GM23338 (cell line): ENCODE results near the gene NAA25. TPM values are rescaled to one million over a fixed set of nuclear protein-coding genes. Genes with fewer than 3 reads are reported as not detected.

Source experiments
- ATAC-seq: fragments of 200-7000 bp; cut with Tn5 transposase; 3 replicates; pipeline ENCODE4 v1.9.1; 2020
- DNase-seq: peaks from one replicate; pipeline ENCODE4 v3.0.0-alpha.2; 2015; ENCODE audit warnings: low spot score
- H2AFZ ChIP-seq: fragments of 200-600 bp; sonication (generic); 2 replicates; pipeline ENCODE4 v1.8.0; 2016; ENCODE audit warnings: antibody characterized with exemption, mild to moderate bottlenecking, moderate library complexity
- H3F3A ChIP-seq: fragments of 200-600 bp; sonication (generic); replicated peaks from 2 replicates; pipeline ENCODE4 v1.8.0; 2017; ENCODE audit warnings: antibody characterized with exemption, mixed run types, low read depth
- H3K27ac ChIP-seq: fragments of 200-600 bp; sonication (generic); 2 replicates; pipeline ENCODE4 v1.6.1; 2016; ENCODE audit warnings: low read depth
- H3K27me3 ChIP-seq: fragments of 200-600 bp; sonication (generic); 2 replicates; pipeline ENCODE4 v1.8.0; 2016; ENCODE audit warnings: mild to moderate bottlenecking, mixed run types, moderate library complexity; ENCODE audit not compliant: insufficient read depth
- H3K36me3 ChIP-seq: fragments of 200-600 bp; sonication (generic); 2 replicates; pipeline ENCODE4 v1.8.0; 2016; ENCODE audit warnings: mild to moderate bottlenecking; ENCODE audit not compliant: insufficient read depth
- H3K4me1 ChIP-seq: fragments of 200-600 bp; sonication (generic); 2 replicates; pipeline ENCODE4 v1.8.0; 2016; ENCODE audit warnings: mild to moderate bottlenecking, moderate library complexity; ENCODE audit not compliant: insufficient read depth
- H3K4me2 ChIP-seq: fragments of 200-600 bp; sonication (generic); 2 replicates; pipeline ENCODE4 v1.7.1; 2017; ENCODE audit warnings: mixed run types
- H3K4me3 ChIP-seq: fragments of 200-600 bp; sonication (generic); 2 replicates; pipeline ENCODE4 v1.6.1; 2016; ENCODE audit warnings: mixed run types
- H3K79me2 ChIP-seq: fragments of 200-600 bp; sonication (generic); replicated peaks from 2 replicates; pipeline ENCODE4 v1.8.0; 2017; ENCODE audit warnings: mild to moderate bottlenecking; ENCODE audit not compliant: insufficient read depth
- H3K9me2 ChIP-seq: fragments of 200-600 bp; sonication (generic); 2 replicates; pipeline ENCODE4 v1.8.0; 2017; ENCODE audit not compliant: insufficient read depth
- H4K20me1 ChIP-seq: fragments of 200-600 bp; sonication (generic); replicated peaks from 2 replicates; pipeline ENCODE4 v1.8.0; 2017; ENCODE audit warnings: mild to moderate bottlenecking; ENCODE audit not compliant: insufficient read depth
- H3K27ac Mint-ChIP-seq: 2 replicates; pipeline ENCODE4 v1.8.0; 2020; ENCODE audit warnings: inconsistent platforms, mild to moderate bottlenecking, moderate library complexity, mixed read lengths
- H3K27me3 Mint-ChIP-seq: 3 replicates; pipeline ENCODE4 v1.8.0; 2022; ENCODE audit warnings: low read depth, mild to moderate bottlenecking, moderate library complexity, mixed read lengths, inconsistent platforms; ENCODE audit not compliant: insufficient read depth, poor library complexity
- H3K36me3 Mint-ChIP-seq: 3 replicates; pipeline ENCODE4 v1.8.0; 2021; ENCODE audit warnings: low read depth, mild to moderate bottlenecking, inconsistent platforms, moderate library complexity, mixed read lengths
- H3K4me1 Mint-ChIP-seq: 3 replicates; pipeline ENCODE4 v1.8.0; 2020; ENCODE audit warnings: mild to moderate bottlenecking, inconsistent platforms, mixed read lengths
- H3K4me3 Mint-ChIP-seq: 3 replicates; pipeline ENCODE4 v1.8.0; 2021; ENCODE audit warnings: moderate library complexity, mild to moderate bottlenecking, inconsistent platforms, mixed read lengths
- H3K9me3 Mint-ChIP-seq: 3 replicates; pipeline ENCODE4 v1.8.0; 2020; ENCODE audit warnings: moderate library complexity, mild to moderate bottlenecking, inconsistent platforms, mixed read lengths
- CREB1 ChIP-seq: fragments of 250-450 bp; sonication (Bioruptor Pico); IDR thresholded peaks from 2 replicates; pipeline ENCODE4 v1.5.0; 2020; ENCODE audit warnings: low read depth, mild to moderate bottlenecking, moderate library complexity
- EZH2 ChIP-seq: fragments of 200-600 bp; sonication (generic); IDR thresholded peaks from one replicate; pipeline ENCODE4 v1.8.0; 2017; ENCODE audit warnings: antibody characterized with exemption, mild to moderate bottlenecking, low read depth; ENCODE audit not compliant: unreplicated experiment
- EZH2phosphoT487 ChIP-seq: fragments of 200-600 bp; sonication (generic); IDR thresholded peaks from one replicate; pipeline ENCODE4 v1.8.1; 2018; ENCODE audit warnings: antibody characterized with exemption; ENCODE audit not compliant: unreplicated experiment
- JUNB ChIP-seq: IDR thresholded peaks from one replicate; pipeline ENCODE4 v1.6.1; 2016; ENCODE audit warnings: antibody characterized with exemption; ENCODE audit not compliant: unreplicated experiment
- NANOG ChIP-seq: IDR thresholded peaks from 2 replicates; pipeline ENCODE4 v1.6.1; 2016; ENCODE audit warnings: antibody characterized with exemption, borderline replicate concordance
- POLR2AphosphoS5 ChIP-seq: IDR thresholded peaks from 2 replicates; pipeline ENCODE4 v1.6.1; 2016; ENCODE audit warnings: antibody characterized with exemption, low read depth
- STAT1 ChIP-seq: IDR thresholded peaks from one replicate; pipeline ENCODE4 v1.6.1; 2016; ENCODE audit warnings: antibody characterized with exemption; ENCODE audit not compliant: unreplicated experiment
- ZNF114 ChIP-seq: fragments of 250-450 bp; sonication (Bioruptor Pico); IDR thresholded peaks from 2 replicates; pipeline ENCODE4 v1.5.0; 2020; ENCODE audit warnings: mild to moderate bottlenecking, moderate library complexity
- ZNF331 ChIP-seq: fragments of 250-450 bp; sonication (Bioruptor Pico); IDR thresholded peaks from 2 replicates; pipeline ENCODE4 v1.5.0; 2020; ENCODE audit warnings: low read depth, mild to moderate bottlenecking, moderate library complexity
- polyA plus RNA-seq: library from polyadenylated mRNA; unstranded; fragments of >200 nt; fragmentation: Nextera tagmentation; extraction: Ambion mirVana; gene quantifications from 2 replicates; pipeline ENCODE4 v1.2.1, GENCODE V29; 2016
- total RNA-seq: library from RNA; depleted of rRNA; stranded (reverse); fragments of >200 nt; shearing (Covaris generic); gene quantifications from 2 replicates; pipeline ENCODE4 v1.2.3, GENCODE V29; 2014
- TF ChIP-seq, protein P1 (sequence below): IDR thresholded peaks from one replicate; pipeline ENCODE4 v1.6.1; 2018; ENCODE audit warnings: antibody characterized with exemption; ENCODE audit not compliant: unreplicated experiment
- TF ChIP-seq, protein P2 (sequence below): IDR thresholded peaks from 2 replicates; pipeline ENCODE4 v1.6.1; 2016; ENCODE audit warnings: antibody characterized with exemption
- TF ChIP-seq, protein P3 (sequence below), 2 experiments: fragments of 200-600 bp in 1 of 2; sonication (generic) in 1 of 2; conservative IDR thresholded peaks; 2 replicates each; pipeline versions ENCODE4 v1.5.1 to v1.6.1; 2016 to 2017; ENCODE audit warnings: antibody characterized with exemption in 2 of 2, low read depth in 2 of 2, mild to moderate bottlenecking in 2 of 2, moderate library complexity in 1 of 2
- TF ChIP-seq, protein P4 (sequence below): fragments of 250-450 bp; sonication (Bioruptor Pico); IDR thresholded peaks from 2 replicates; pipeline ENCODE4 v1.5.0; 2020; ENCODE audit warnings: mild to moderate bottlenecking, moderate library complexity

The NAA25 gene
- total and polyA plus RNA-seq, 2 experiments from 2014 or later, result 49.0 to 55.1 TPM

DNA sequence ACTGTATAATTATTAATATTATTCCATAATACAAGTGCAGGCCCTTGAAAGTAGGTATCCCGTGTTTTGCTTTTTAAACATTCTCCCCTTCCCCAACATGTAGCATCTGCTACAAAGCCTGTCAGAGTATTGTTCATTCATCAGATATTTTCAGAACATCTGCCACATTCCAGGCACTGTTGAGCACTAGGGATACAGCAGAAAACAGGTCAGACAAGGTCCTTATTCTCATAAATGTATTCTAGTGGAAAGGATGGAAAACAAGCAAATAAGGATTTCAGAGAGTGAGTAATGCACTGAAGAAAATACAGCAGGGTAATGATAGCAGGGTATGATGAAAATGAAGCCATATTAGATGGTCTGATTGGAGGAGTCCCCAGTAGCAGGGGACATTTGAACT is 91.5 kb downstream of the NAA25 start:
- Mint-ChIP-seq H3K4me3 (no peak overlapping the region), H3K9me3 (peaks cover 7% of the 10 kb centered on the region), H3K27ac (no peak overlapping the region), H3K36me3 (peaks cover 69% of the 10 kb centered on the region), H3K27me3 (peaks cover 16% of the 10 kb centered on the region), H3K4me1 (peaks cover 18% of the 10 kb centered on the region)
- Histone ChIP-seq H3K79me2 (peaks cover 90% of the 10 kb centered on the region), H2AFZ (no peak overlapping the region), H3K9me2 (0 out of 2 replicates have a peak, but pooled peaks cover 5% of the 10 kb centered on the region), H4K20me1 (peaks cover 58% of the 10 kb centered on the region), H3F3A (peaks cover 32% of the 10 kb centered on the region), H3K4me3 (no peak overlapping the region), H3K4me1 (peaks cover 10% of the 10 kb centered on the region; the same call in 1 of the 2 replicates), H3K27me3 (no peaks in the 10 kb centered on the region), H3K4me2 (no peak overlapping the region), H3K27ac (peak overlapping the region; percentile 12; the same call in 1 of the 2 replicates), H3K36me3 (peaks cover 31% of the 10 kb centered on the region)
- DNase-seq (no peak), ATAC-seq (no peak)
- TF ChIP-seq, protein P1, sequence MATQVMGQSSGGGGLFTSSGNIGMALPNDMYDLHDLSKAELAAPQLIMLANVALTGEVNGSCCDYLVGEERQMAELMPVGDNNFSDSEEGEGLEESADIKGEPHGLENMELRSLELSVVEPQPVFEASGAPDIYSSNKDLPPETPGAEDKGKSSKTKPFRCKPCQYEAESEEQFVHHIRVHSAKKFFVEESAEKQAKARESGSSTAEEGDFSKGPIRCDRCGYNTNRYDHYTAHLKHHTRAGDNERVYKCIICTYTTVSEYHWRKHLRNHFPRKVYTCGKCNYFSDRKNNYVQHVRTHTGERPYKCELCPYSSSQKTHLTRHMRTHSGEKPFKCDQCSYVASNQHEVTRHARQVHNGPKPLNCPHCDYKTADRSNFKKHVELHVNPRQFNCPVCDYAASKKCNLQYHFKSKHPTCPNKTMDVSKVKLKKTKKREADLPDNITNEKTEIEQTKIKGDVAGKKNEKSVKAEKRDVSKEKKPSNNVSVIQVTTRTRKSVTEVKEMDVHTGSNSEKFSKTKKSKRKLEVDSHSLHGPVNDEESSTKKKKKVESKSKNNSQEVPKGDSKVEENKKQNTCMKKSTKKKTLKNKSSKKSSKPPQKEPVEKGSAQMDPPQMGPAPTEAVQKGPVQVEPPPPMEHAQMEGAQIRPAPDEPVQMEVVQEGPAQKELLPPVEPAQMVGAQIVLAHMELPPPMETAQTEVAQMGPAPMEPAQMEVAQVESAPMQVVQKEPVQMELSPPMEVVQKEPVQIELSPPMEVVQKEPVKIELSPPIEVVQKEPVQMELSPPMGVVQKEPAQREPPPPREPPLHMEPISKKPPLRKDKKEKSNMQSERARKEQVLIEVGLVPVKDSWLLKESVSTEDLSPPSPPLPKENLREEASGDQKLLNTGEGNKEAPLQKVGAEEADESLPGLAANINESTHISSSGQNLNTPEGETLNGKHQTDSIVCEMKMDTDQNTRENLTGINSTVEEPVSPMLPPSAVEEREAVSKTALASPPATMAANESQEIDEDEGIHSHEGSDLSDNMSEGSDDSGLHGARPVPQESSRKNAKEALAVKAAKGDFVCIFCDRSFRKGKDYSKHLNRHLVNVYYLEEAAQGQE, result no peak
- TF ChIP-seq ZNF331 (no peak), EZH2phosphoT487 (no peak), NANOG (no peak), CREB1 (no peak), STAT1 (no peak), ZNF114 (CRISPR knock-in tag) (no peak), JUNB (no peak), EZH2 (no peak), POLR2AphosphoS5 (no peak)
- TF ChIP-seq, protein P2, sequence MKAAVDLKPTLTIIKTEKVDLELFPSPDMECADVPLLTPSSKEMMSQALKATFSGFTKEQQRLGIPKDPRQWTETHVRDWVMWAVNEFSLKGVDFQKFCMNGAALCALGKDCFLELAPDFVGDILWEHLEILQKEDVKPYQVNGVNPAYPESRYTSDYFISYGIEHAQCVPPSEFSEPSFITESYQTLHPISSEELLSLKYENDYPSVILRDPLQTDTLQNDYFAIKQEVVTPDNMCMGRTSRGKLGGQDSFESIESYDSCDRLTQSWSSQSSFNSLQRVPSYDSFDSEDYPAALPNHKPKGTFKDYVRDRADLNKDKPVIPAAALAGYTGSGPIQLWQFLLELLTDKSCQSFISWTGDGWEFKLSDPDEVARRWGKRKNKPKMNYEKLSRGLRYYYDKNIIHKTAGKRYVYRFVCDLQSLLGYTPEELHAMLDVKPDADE, result no peak
- TF ChIP-seq, protein P3, sequence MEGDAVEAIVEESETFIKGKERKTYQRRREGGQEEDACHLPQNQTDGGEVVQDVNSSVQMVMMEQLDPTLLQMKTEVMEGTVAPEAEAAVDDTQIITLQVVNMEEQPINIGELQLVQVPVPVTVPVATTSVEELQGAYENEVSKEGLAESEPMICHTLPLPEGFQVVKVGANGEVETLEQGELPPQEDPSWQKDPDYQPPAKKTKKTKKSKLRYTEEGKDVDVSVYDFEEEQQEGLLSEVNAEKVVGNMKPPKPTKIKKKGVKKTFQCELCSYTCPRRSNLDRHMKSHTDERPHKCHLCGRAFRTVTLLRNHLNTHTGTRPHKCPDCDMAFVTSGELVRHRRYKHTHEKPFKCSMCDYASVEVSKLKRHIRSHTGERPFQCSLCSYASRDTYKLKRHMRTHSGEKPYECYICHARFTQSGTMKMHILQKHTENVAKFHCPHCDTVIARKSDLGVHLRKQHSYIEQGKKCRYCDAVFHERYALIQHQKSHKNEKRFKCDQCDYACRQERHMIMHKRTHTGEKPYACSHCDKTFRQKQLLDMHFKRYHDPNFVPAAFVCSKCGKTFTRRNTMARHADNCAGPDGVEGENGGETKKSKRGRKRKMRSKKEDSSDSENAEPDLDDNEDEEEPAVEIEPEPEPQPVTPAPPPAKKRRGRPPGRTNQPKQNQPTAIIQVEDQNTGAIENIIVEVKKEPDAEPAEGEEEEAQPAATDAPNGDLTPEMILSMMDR (conservative IDR thresholded peaks at IDR 0.05; ENCODE audit: low read depth in 2 of 2), result no peak
- TF ChIP-seq, protein P4, sequence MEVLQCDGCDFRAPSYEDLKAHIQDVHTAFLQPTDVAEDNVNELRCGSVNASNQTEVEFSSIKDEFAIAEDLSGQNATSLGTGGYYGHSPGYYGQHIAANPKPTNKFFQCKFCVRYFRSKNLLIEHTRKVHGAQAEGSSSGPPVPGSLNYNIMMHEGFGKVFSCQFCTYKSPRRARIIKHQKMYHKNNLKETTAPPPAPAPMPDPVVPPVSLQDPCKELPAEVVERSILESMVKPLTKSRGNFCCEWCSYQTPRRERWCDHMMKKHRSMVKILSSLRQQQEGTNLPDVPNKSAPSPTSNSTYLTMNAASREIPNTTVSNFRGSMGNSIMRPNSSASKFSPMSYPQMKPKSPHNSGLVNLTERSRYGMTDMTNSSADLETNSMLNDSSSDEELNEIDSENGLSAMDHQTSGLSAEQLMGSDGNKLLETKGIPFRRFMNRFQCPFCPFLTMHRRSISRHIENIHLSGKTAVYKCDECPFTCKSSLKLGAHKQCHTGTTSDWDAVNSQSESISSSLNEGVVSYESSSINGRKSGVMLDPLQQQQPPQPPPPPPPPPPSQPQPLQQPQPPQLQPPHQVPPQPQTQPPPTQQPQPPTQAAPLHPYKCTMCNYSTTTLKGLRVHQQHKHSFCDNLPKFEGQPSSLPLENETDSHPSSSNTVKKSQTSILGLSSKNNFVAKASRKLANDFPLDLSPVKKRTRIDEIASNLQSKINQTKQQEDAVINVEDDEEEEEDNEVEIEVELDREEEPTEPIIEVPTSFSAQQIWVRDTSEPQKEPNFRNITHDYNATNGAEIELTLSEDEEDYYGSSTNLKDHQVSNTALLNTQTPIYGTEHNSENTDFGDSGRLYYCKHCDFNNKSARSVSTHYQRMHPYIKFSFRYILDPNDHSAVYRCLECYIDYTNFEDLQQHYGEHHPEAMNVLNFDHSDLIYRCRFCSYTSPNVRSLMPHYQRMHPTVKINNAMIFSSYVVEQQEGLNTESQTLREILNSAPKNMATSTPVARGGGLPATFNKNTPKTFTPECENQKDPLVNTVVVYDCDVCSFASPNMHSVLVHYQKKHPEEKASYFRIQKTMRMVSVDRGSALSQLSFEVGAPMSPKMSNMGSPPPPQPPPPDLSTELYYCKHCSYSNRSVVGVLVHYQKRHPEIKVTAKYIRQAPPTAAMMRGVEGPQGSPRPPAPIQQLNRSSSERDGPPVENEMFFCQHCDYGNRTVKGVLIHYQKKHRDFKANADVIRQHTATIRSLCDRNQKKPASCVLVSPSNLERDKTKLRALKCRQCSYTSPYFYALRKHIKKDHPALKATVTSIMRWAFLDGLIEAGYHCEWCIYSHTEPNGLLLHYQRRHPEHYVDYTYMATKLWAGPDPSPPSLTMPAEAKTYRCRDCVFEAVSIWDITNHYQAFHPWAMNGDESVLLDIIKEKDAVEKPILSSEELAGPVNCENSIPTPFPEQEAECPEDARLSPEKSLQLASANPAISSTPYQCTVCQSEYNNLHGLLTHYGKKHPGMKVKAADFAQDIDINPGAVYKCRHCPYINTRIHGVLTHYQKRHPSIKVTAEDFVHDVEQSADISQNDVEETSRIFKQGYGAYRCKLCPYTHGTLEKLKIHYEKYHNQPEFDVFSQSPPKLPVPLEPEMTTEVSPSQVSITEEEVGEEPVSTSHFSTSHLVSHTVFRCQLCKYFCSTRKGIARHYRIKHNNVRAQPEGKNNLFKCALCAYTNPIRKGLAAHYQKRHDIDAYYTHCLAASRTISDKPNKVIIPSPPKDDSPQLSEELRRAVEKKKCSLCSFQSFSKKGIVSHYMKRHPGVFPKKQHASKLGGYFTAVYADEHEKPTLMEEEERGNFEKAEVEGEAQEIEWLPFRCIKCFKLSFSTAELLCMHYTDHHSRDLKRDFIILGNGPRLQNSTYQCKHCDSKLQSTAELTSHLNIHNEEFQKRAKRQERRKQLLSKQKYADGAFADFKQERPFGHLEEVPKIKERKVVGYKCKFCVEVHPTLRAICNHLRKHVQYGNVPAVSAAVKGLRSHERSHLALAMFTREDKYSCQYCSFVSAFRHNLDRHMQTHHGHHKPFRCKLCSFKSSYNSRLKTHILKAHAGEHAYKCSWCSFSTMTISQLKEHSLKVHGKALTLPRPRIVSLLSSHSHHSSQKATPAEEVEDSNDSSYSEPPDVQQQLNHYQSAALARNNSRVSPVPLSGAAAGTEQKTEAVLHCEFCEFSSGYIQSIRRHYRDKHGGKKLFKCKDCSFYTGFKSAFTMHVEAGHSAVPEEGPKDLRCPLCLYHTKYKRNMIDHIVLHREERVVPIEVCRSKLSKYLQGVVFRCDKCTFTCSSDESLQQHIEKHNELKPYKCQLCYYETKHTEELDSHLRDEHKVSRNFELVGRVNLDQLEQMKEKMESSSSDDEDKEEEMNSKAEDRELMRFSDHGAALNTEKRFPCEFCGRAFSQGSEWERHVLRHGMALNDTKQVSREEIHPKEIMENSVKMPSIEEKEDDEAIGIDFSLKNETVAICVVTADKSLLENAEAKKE (CRISPR knock-in tag), result no peak
